GM23248 (cell line): ENCODE data around the gene PLCB4. TPM values are rescaled to one million over a fixed set of nuclear protein-coding genes. Genes with fewer than 3 reads are reported as not detected.
A peak's percentile ranks its signal among the peaks of the same experiment; 100 is the strongest.

ENCODE experiments used
- DNase-seq: peaks from one replicate; pipeline ENCODE4 v3.0.0-alpha.2; 2015
- H2AFZ ChIP-seq: fragments of 200-600 bp; sonication (generic); 2 replicates; pipeline ENCODE4 v1.6.1; 2016; ENCODE audit warnings: antibody characterized with exemption
- H3F3A ChIP-seq: fragments of 200-600 bp; sonication (generic); 2 replicates; pipeline ENCODE4 v1.6.1; 2016; ENCODE audit warnings: mild to moderate bottlenecking, antibody characterized with exemption, mixed run types; ENCODE audit not compliant: insufficient read depth
- H3K27ac ChIP-seq: fragments of 200-600 bp; sonication (generic); 2 replicates; pipeline ENCODE4 v1.5.1; 2016; ENCODE audit warnings: mild to moderate bottlenecking
- H3K27me3 ChIP-seq: fragments of 200-600 bp; sonication (generic); replicated peaks from 2 replicates; pipeline ENCODE4 v1.6.1; 2016; ENCODE audit warnings: mild to moderate bottlenecking; ENCODE audit not compliant: insufficient read depth
- H3K36me3 ChIP-seq: fragments of 200-600 bp; sonication (generic); 2 replicates; pipeline ENCODE4 v1.6.1; 2016; ENCODE audit warnings: low read depth, mild to moderate bottlenecking
- H3K4me1 ChIP-seq: fragments of 200-600 bp; sonication (generic); 2 replicates; pipeline ENCODE4 v1.6.1; 2016; ENCODE audit warnings: mild to moderate bottlenecking; ENCODE audit not compliant: insufficient read depth
- H3K4me2 ChIP-seq: fragments of 200-600 bp; sonication (generic); one replicate; pipeline ENCODE4 v1.6.1; 2016; ENCODE audit warnings: mild to moderate bottlenecking; ENCODE audit not compliant: unreplicated experiment
- H3K4me3 ChIP-seq: fragments of 200-600 bp; sonication (generic); 2 replicates; pipeline ENCODE4 v1.5.1; 2016; ENCODE audit warnings: mild to moderate bottlenecking
- H3K79me2 ChIP-seq: fragments of 200-600 bp; sonication (generic); 2 replicates; pipeline ENCODE4 v1.6.1; 2016; ENCODE audit warnings: mild to moderate bottlenecking; ENCODE audit not compliant: insufficient read depth
- H3K9ac ChIP-seq: fragments of 200-600 bp; sonication (generic); 2 replicates; pipeline ENCODE4 v1.6.1; 2016; ENCODE audit warnings: mild to moderate bottlenecking
- H3K9me2 ChIP-seq: fragments of 200-600 bp; sonication (generic); 2 replicates; pipeline ENCODE4 v1.6.1; 2016; ENCODE audit warnings: mixed run types, mild to moderate bottlenecking, moderate library complexity; ENCODE audit not compliant: insufficient read depth
- H3K9me3 ChIP-seq: fragments of 200-600 bp; sonication (generic); one replicate; pipeline ENCODE4 v1.6.1; 2017; ENCODE audit warnings: low read depth
- H4K20me1 ChIP-seq: fragments of 200-600 bp; sonication (generic); 2 replicates; pipeline ENCODE4 v1.6.0; 2016; ENCODE audit not compliant: insufficient read depth
- EZH2 ChIP-seq: fragments of 200-600 bp; sonication (generic); IDR thresholded peaks from 2 replicates; pipeline ENCODE4 v1.6.1; 2018; ENCODE audit warnings: antibody characterized with exemption, mild to moderate bottlenecking; ENCODE audit not compliant: insufficient read depth, poor library complexity, severe bottlenecking
- EZH2phosphoT487 ChIP-seq: fragments of 200-600 bp; sonication (generic); IDR thresholded peaks from 2 replicates; pipeline ENCODE4 v1.6.1; 2018; ENCODE audit warnings: antibody characterized with exemption, moderate library complexity, mild to moderate bottlenecking, low read depth; ENCODE audit not compliant: insufficient read depth
- WGBS, 2 experiments: methylation state at CpG; one replicate each; pipeline ENCODE4 v1.1.6; 2015 to 2017; ENCODE audit warnings: low lambda C conversion rate in 2 of 2, low coverage in 1 of 2; ENCODE audit errors: missing lambda C conversion rate in 2 of 2; 5-methylcytosine and 5-hydroxymethylcytosine counted together
- in situ Hi-C: fragments of 300-500 bp; cut with MboI; formaldehyde crosslinking; loops from 2 replicates; pipeline ENCODE4 v1.15.0; 2020
- polyA plus RNA-seq: library from polyadenylated mRNA; unstranded; fragments of >200 nt; fragmentation: Nextera tagmentation; extraction: Ambion mirVana; gene quantifications from 2 replicates; pipeline ENCODE4 v1.2.1, GENCODE V29; 2016
- total RNA-seq: library from RNA; depleted of rRNA; stranded (reverse); fragments of >200 nt; shearing (Covaris generic); gene quantifications from 2 replicates; pipeline ENCODE4 v1.2.3, GENCODE V29; 2014

The PLCB4 gene
- total and polyA plus RNA-seq, 2 experiments from 2014 or later: 5.0 to 9.5 TPM

GRCh38 chr20:9059931-9060330, 9.0 kb upstream of the PLCB4 start:
- H3K27me3 ChIP-seq: no peaks in the 10 kb centered on the region
- H4K20me1 ChIP-seq: no peaks in the 10 kb centered on the region
- H3K36me3 ChIP-seq: no peaks in the 10 kb centered on the region
- peaks cover 12% of the 10 kb centered on the region; the same call in 1 of the 2 replicates for H3F3A ChIP-seq
- H2AFZ ChIP-seq: no peak overlapping the region
- no peaks in the 10 kb centered on the region for H3K79me2 ChIP-seq
- H3K4me1 ChIP-seq: peaks cover 9% of the 10 kb centered on the region; the same call in 1 of the 2 replicates
- no peak overlapping the region for H3K9ac ChIP-seq
- no peak overlapping the region for H3K27ac ChIP-seq
- DNase-seq: peak; percentile 46
- no peaks in the 10 kb centered on the region for H3K9me2 ChIP-seq
- H3K4me3 ChIP-seq: no peak overlapping the region
- no peaks in the 10 kb centered on the region for H3K9me3 ChIP-seq
- in situ Hi-C loops: no loop called here
- TF ChIP-seq EZH2: no peak
- TF ChIP-seq EZH2phosphoT487: no peak
- H3K4me2 ChIP-seq: no peak overlapping the region
- WGBS, 2 experiments: 43 to 46% methylated on average over 6 of the region's 6 CpGs

GRCh38 chr20:9061434-9061833, 7.5 kb upstream of the PLCB4 start:
- WGBS, 2 experiments: 96 to 100% methylated on average over 1 of the region's 1 CpG
- H3K4me1 ChIP-seq: 0 out of 2 replicates have a peak, but pooled peaks cover 9% of the 10 kb centered on the region
- no peaks in the 10 kb centered on the region for H3K9me2 ChIP-seq
- H3F3A ChIP-seq: peaks cover 12% of the 10 kb centered on the region; the same call in 1 of the 2 replicates
- no peaks in the 10 kb centered on the region for H3K27me3 ChIP-seq
- H3K36me3 ChIP-seq: no peaks in the 10 kb centered on the region
- no peak overlapping the region for H3K4me3 ChIP-seq
- H4K20me1 ChIP-seq: no peaks in the 10 kb centered on the region
- H3K9me3 ChIP-seq: no peaks in the 10 kb centered on the region
- TF ChIP-seq EZH2 (no peak), EZH2phosphoT487 (no peak)
- in situ Hi-C loops: no loop called here
- no peak overlapping the region for H2AFZ ChIP-seq
- H3K9ac ChIP-seq: no peak overlapping the region
- no peak overlapping the region for H3K4me2 ChIP-seq
- H3K79me2 ChIP-seq: no peaks in the 10 kb centered on the region
- DNase-seq: no peak
- H3K27ac ChIP-seq: no peak overlapping the region

GRCh38 chr20:9062066-9062465, 6.8 kb upstream of the PLCB4 start:
- no peak for DNase-seq
- Histone ChIP-seq H3K4me2 (no peak overlapping the region), H3K27me3 (no peaks in the 10 kb centered on the region), H3K9me3 (no peaks in the 10 kb centered on the region), H3K4me3 (no peak overlapping the region), H2AFZ (no peak overlapping the region), H3K9ac (no peak overlapping the region), H4K20me1 (no peaks in the 10 kb centered on the region), H3F3A (peaks cover 12% of the 10 kb centered on the region; the same call in 1 of the 2 replicates), H3K27ac (no peak overlapping the region), H3K79me2 (no peaks in the 10 kb centered on the region), H3K9me2 (no peaks in the 10 kb centered on the region), H3K36me3 (no peaks in the 10 kb centered on the region), H3K4me1 (0 out of 2 replicates have a peak, but pooled peaks cover 9% of the 10 kb centered on the region)
- no peak for TF ChIP-seq EZH2
- no peak for TF ChIP-seq EZH2phosphoT487
- in situ Hi-C loops: no loop called here
- WGBS, 2 experiments: 91 to 98% methylated on average over 2 of the region's 2 CpGs

GRCh38 chr20:9066191-9066590, 2.7 kb upstream of the PLCB4 start:
- in situ Hi-C loops: no loop called here
- Histone ChIP-seq H3K27me3 (no peaks in the 10 kb centered on the region), H3K27ac (no peak overlapping the region), H3K4me3 (no peak overlapping the region), H3F3A (no peaks in the 10 kb centered on the region), H3K79me2 (no peaks in the 10 kb centered on the region), H3K9me3 (no peaks in the 10 kb centered on the region), H3K4me2 (no peak overlapping the region), H4K20me1 (no peaks in the 10 kb centered on the region), H2AFZ (no peak overlapping the region), H3K4me1 (no peaks in the 10 kb centered on the region), H3K9me2 (no peaks in the 10 kb centered on the region), H3K36me3 (no peaks in the 10 kb centered on the region), H3K9ac (no peak overlapping the region)
- TF ChIP-seq EZH2: no peak
- TF ChIP-seq EZH2phosphoT487: no peak
- WGBS, 2 experiments: 92 to 97% methylated on average over 3 of the region's 3 CpGs
- DNase-seq: peak; percentile 26

GRCh38 chr20:9068233-9068801, 570 bp upstream of the PLCB4 start:
- peak overlapping the region; percentile 48 for H3K9ac ChIP-seq
- H3K4me2 ChIP-seq: peak overlapping the region; percentile 83
- peaks cover 6% of the 10 kb centered on the region; the same call in 1 of the 2 replicates for H3K4me1 ChIP-seq
- H3K27me3 ChIP-seq: no peaks in the 10 kb centered on the region
- H2AFZ ChIP-seq: peak overlapping the region; percentile 87
- H3F3A ChIP-seq: no peaks in the 10 kb centered on the region; the same call in 1 of the 2 replicates
- H4K20me1 ChIP-seq: no peaks in the 10 kb centered on the region
- H3K36me3 ChIP-seq: no peaks in the 10 kb centered on the region
- in situ Hi-C loops: no loop called here
- no peaks in the 10 kb centered on the region for H3K9me3 ChIP-seq
- peak overlapping the region; percentile 83 for H3K4me3 ChIP-seq
- H3K79me2 ChIP-seq: peaks cover 5% of the 10 kb centered on the region; the same call in 1 of the 2 replicates
- H3K27ac ChIP-seq: no peak overlapping the region
- 1 to 2% methylated on average over 38 to 49 of the region's 57 CpGs for WGBS, 2 experiments
- DNase-seq: peak; percentile 65
- no peaks in the 10 kb centered on the region for H3K9me2 ChIP-seq
- TF ChIP-seq EZH2phosphoT487: no peak
- no peak for TF ChIP-seq EZH2
